ENCODE measurements around the gene UFC1.

UFC1 gene

GRCh38 chr1:161137881-161138280 is 15.9 kb upstream of the UFC1 start:
- no peak for DNase-seq

- no peak for DNase-seq
Measured at GRCh38 chr1:161138431-161138830, 15.3 kb upstream of the UFC1 start.

GRCh38 chr1:161139766-161140165 is 14.0 kb upstream of the UFC1 start:
- DNase-seq: no peak

GRCh38 chr1:161140755-161141400 is 12.9 kb upstream of the UFC1 start:
- no peak for DNase-seq

- DNase-seq: no peak
Measured at GRCh38 chr1:161145832-161146231, 7.9 kb upstream of the UFC1 start.

- no peak for DNase-seq
Measured at GRCh38 chr1:161153176-161153575, 602 bp upstream of the UFC1 start.

DNA sequence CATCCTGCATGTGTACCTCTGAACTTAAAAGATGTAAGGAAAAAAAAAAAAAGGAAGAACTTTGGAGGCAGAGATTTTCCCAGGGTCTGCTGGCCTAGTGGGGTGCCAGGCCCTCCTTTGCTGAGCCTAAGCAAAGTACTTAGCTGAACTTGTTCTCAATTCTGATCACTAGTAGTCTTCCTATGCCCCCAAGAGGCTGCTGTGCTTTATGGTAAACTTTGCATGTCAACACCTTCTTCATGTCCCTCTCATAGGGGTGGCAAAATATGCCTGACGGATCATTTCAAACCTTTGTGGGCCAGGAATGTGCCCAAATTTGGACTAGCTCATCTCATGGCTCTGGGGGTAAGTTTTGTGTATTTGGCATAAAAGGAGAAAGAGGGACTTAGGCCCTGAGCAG is 4.1 kb downstream of the UFC1 start:
- no peak for DNase-seq

- DNase-seq: no peak
Measured at GRCh38 chr1:161158316-161159010, 4.7 kb downstream of the UFC1 start.

- peak; percentile 91 for DNase-seq
Measured at GRCh38 chr1:161159087-161159912, 5.5 kb downstream of the UFC1 start, which contains the start of gene USP21. USP21 (plus strand) TSS chr1:161159500; CDS start chr1:161160641, 1,141 bp downstream.

- no peak for DNase-seq
Measured at GRCh38 chr1:161159913-161160243, 6.1 kb downstream of the UFC1 start.

GRCh38 chr1:161160671-161161145 is 6.9 kb downstream of the UFC1 start:
- DNase-seq: no peak

DNA sequence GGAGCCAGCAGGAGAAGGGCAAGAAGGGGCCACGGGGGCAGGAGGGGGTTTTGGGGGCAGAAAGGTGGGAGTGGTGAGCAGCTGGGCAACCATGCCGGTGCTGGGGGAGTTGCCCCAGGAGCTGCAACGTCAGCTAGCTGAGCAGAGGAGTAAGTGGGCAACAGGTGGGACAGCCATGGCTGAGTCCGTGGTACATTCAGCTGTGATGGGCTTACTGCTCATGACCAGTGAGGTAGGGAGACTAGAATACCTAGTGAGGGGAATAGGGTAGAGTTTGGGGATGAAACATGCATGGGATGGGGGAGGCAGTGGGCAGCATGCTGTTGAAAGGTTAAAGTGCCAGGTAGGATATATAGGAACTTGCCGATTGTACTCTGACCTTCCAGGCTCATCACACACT is 7.9 kb downstream of the UFC1 start:
- DNase-seq: no peak

DNA sequence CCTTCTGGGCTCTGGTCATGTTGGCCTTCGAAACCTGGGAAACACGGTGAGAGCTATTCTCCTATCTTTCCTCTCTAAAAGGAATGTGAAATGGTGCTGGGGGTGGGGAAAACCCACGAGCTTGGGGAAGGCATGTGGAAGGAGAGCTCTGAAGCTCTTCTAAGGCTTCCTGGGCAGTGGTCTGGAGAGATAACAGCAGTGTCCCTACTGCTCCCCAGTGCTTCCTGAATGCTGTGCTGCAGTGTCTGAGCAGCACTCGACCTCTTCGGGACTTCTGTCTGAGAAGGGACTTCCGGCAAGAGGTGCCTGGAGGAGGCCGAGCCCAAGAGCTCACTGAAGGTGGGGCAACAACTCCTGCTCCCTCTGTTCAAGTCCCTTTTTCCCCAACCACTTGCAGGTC is 8.3 kb downstream of the UFC1 start:
- DNase-seq: no peak

GRCh38 chr1:161162806-161163205 is 9.0 kb downstream of the UFC1 start:
- DNase-seq: no peak

GRCh38 chr1:161163793-161164192 is 10.0 kb downstream of the UFC1 start:
- no peak for DNase-seq

- no peak for DNase-seq
Measured at GRCh38 chr1:161164901-161165610, 11.3 kb downstream of the UFC1 start.

DNA sequence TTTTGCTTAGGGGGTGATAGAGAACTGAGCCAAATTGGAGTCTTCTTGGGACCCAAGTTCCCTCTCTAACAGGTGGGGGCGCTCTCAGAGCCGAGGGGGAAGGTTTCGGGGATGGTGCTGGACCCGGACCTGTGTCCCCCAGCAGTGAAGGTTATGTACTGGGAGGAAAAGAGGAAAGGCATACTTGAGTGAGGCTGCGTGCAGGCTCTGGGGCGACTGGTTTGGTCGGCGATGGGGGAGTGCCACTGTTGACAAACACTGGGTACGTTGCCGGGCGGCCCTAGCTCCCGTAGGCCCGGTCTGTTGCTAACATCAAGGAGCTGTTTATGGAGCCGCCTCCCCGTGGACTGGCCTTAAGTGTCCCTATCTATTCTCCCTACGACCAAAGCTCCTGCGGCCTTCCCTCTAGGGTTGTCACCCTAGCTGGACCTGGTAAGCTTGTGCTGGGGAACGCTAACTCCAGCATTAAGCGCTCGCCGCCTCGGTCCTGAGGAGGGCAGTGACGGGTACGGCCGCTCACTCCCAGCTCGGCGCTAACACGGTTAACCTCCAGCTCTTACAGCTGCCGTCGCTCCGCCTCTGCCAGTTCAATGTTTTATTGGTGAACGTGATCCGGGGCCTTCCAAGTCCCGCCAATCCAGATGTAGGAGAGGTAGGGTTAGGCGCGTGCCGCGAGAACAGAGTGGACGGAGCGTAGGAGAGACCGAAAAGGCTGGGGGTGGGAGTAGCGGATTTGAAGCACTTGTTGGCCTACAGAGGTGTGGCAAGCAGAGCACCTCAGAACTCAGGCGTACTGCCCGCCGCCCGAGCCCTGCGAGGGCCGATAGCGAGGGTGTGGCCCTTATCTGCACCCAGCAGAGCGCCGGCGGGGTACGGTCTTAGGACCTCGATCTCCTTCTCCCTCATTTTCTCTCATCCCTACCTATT is 12.2 kb downstream of the UFC1 start, which contains the start of gene PPOX:
TSS of gene PPOX (plus strand) at position 685 of the 927 bp plus-strand sequence. CDS start 422 bp downstream, outside the sequence.
- DNase-seq: peak; percentile 94

DNA sequence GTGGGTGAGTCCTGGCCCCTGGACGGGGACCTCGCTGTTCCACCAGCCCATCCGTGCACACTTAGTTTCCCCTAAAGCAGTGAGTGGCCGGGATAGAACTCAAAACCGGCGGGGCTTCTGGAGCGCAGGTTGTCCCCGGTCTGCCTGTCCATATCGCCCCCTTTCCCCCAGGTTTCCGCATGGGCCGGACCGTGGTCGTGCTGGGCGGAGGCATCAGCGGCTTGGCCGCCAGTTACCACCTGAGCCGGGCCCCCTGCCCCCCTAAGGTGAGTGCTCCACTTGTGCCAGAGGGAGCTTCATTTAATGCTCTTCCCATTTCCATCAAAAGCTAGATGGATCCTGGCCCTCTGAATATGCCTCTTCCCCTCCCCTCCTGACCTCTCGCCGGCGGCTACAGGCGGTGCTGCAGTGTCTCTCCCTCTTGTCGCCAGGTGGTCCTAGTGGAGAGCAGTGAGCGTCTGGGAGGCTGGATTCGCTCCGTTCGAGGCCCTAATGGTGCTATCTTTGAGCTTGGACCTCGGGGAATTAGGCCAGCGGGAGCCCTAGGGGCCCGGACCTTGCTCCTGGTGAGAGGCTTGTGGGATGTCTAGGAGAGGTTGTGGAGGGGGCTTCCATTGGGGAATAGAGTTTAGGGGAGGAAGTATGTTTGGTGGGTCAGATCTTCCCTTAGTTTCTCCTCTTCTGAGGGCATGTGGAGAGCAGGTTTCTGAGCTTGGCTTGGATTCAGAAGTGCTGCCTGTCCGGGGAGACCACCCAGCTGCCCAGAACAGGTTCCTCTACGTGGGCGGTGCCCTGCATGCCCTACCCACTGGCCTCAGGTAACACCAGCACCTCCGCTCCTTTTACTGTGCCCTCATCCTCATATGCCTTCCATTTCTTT is 13.1 kb downstream of the UFC1 start:
- DNase-seq: no peak

- no peak for DNase-seq
Measured at GRCh38 chr1:161168906-161169305, 15.1 kb downstream of the UFC1 start.

DNA sequence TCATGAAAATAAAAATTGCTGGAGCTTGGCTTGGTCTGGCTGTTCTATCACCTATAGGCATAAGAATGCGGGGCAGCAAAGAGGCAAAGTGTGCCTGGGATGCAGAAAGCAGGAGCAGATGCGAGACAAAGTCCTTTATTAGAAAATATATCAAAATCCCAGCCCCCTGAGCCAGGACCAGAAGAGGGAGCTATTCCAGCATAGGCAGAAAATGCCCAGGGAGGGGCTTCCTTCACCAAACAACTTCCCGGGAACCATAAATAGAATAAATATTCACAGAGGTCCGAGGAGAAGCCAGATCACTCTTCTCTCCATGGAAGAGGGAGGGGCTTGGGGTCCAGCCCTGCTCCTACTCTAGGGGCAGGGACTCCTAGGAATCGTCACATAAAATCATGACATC is 17.4 kb downstream of the UFC1 start:
- DNase-seq: no peak

- no peak for DNase-seq
Measured at GRCh38 chr1:161171696-161172095, 17.9 kb downstream of the UFC1 start.
